Liver (tissue), 3 donors: Measurements from ENCODE around the gene NLRP4.

Experiments used
- RAD21 ChIP-seq, 2 donors: IDR thresholded peaks; 2 replicates each; pipeline ENCODE4 v1.6.1; 2016; ENCODE audit warnings: antibody characterized with exemption in 2 of 2, mild to moderate bottlenecking in 2 of 2
- YY1 ChIP-seq: IDR thresholded peaks from 2 replicates; pipeline ENCODE4 v1.6.1; 2016; ENCODE audit warnings: antibody characterized with exemption, mild to moderate bottlenecking
- TF ChIP-seq, protein P1 (sequence below): fragments of 150-350 bp; IDR thresholded peaks from 2 replicates; pipeline ENCODE4 v1.5.1; 2017; ENCODE audit warnings: improper control_type of control experiment, low read depth, low read length; ENCODE audit not compliant: missing input control
- TF ChIP-seq, protein P2 (sequence below): IDR thresholded peaks from 2 replicates; pipeline ENCODE4 v1.6.1; 2016; ENCODE audit warnings: antibody characterized with exemption
- donor health status: healthy.
- donor health status: healthy.

DNA sequence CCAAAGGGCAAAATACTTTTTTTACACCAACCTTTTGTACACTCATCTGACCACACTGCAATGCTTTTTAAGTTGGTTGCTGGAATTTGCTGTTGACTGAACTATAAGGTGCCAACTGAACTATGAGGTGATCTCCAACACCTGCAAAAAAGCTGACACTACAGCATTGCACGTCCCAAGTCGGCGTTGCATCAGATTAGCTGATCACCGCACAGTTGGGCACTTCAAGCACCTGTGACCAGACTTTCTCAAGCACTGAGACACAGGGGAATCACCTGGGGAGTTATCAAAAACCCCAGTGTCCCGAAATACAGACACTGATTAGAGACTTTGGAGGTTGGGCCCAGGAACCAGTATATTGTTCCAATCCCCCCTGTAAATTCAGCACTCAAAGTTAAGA is 5.7 kb upstream of the NLRP4 start:
- TF ChIP-seq, protein P1, sequence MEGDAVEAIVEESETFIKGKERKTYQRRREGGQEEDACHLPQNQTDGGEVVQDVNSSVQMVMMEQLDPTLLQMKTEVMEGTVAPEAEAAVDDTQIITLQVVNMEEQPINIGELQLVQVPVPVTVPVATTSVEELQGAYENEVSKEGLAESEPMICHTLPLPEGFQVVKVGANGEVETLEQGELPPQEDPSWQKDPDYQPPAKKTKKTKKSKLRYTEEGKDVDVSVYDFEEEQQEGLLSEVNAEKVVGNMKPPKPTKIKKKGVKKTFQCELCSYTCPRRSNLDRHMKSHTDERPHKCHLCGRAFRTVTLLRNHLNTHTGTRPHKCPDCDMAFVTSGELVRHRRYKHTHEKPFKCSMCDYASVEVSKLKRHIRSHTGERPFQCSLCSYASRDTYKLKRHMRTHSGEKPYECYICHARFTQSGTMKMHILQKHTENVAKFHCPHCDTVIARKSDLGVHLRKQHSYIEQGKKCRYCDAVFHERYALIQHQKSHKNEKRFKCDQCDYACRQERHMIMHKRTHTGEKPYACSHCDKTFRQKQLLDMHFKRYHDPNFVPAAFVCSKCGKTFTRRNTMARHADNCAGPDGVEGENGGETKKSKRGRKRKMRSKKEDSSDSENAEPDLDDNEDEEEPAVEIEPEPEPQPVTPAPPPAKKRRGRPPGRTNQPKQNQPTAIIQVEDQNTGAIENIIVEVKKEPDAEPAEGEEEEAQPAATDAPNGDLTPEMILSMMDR, result no peak
- TF ChIP-seq, protein P2, sequence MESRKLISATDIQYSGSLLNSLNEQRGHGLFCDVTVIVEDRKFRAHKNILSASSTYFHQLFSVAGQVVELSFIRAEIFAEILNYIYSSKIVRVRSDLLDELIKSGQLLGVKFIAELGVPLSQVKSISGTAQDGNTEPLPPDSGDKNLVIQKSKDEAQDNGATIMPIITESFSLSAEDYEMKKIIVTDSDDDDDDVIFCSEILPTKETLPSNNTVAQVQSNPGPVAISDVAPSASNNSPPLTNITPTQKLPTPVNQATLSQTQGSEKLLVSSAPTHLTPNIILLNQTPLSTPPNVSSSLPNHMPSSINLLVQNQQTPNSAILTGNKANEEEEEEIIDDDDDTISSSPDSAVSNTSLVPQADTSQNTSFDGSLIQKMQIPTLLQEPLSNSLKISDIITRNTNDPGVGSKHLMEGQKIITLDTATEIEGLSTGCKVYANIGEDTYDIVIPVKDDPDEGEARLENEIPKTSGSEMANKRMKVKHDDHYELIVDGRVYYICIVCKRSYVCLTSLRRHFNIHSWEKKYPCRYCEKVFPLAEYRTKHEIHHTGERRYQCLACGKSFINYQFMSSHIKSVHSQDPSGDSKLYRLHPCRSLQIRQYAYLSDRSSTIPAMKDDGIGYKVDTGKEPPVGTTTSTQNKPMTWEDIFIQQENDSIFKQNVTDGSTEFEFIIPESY, result no peak
- TF ChIP-seq YY1 (no peak), RAD21 (IDR thresholded peaks at IDR 0.05) (no peak)
